ENCODE results near the gene MAPK10. TPM values are rescaled to one million over a fixed set of nuclear protein-coding genes. Genes with fewer than 3 reads are reported as not detected.

MAPK10 gene
- total and polyA plus RNA-seq, 10 of the 15 experiments (the other 5 are each of a cell fraction or from before 2014, with no cell fraction given): 1.1 to 4.2 (median 2.4) TPM

DNA sequence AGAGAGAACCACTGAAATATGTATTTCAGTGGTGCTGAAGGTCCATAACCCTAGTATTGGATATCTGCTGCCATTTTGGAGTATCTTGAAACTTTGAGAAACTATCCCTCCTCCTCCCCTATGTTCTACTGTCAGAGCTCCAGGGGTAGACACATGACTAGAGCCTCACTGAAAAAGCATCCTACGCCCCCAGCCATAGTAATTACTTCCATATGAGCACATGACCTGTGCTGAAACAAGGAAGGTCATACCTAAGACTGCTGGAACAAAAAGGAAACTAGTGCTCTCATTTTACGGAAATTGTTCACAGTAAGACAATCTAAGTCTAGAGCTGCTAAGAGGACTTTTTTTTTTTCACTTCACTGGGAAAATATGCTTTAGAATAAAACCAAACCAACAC, 42.0 kb upstream of the MAPK10 start (continued):
- TF ChIP-seq, protein P1, sequence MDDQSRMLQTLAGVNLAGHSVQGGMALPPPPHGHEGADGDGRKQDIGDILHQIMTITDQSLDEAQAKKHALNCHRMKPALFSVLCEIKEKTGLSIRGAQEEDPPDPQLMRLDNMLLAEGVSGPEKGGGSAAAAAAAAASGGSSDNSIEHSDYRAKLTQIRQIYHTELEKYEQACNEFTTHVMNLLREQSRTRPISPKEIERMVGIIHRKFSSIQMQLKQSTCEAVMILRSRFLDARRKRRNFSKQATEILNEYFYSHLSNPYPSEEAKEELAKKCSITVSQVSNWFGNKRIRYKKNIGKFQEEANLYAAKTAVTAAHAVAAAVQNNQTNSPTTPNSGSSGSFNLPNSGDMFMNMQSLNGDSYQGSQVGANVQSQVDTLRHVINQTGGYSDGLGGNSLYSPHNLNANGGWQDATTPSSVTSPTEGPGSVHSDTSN (IDR thresholded peaks at IDR 0.05; ENCODE audit: insufficient replicate concordance, low read depth, low read length): no peak
- TF ChIP-seq YY1 (IDR thresholded peaks at IDR 0.05; ENCODE audit: low read depth, low read length) (no peak), WRNIP1 (IDR thresholded peaks at IDR 0.05; ENCODE audit: borderline replicate concordance, low read depth, low read length) (no peak), HDAC6 (IDR thresholded peaks at IDR 0.05; ENCODE audit: unreplicated experiment) (no peak), TCF3 (IDR thresholded peaks at IDR 0.05; ENCODE audit: borderline replicate concordance, insufficient read depth, low read depth, low read length) (no peak), FOXM1 (IDR thresholded peaks at IDR 0.05; ENCODE audit: low read depth, low read length) (no peak), SUPT20H (IDR thresholded peaks at IDR 0.05; ENCODE audit: borderline replicate concordance, control insufficient read depth, low read depth, low read length) (no peak)
- TF ChIP-seq, protein P2, sequence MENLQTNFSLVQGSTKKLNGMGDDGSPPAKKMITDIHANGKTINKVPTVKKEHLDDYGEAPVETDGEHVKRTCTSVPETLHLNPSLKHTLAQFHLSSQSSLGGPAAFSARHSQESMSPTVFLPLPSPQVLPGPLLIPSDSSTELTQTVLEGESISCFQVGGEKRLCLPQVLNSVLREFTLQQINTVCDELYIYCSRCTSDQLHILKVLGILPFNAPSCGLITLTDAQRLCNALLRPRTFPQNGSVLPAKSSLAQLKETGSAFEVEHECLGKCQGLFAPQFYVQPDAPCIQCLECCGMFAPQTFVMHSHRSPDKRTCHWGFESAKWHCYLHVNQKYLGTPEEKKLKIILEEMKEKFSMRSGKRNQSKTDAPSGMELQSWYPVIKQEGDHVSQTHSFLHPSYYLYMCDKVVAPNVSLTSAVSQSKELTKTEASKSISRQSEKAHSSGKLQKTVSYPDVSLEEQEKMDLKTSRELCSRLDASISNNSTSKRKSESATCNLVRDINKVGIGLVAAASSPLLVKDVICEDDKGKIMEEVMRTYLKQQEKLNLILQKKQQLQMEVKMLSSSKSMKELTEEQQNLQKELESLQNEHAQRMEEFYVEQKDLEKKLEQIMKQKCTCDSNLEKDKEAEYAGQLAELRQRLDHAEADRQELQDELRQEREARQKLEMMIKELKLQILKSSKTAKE (IDR thresholded peaks at IDR 0.05; ENCODE audit: low read depth, poor library complexity, severe bottlenecking): no peak
- TF ChIP-seq, protein P3, sequence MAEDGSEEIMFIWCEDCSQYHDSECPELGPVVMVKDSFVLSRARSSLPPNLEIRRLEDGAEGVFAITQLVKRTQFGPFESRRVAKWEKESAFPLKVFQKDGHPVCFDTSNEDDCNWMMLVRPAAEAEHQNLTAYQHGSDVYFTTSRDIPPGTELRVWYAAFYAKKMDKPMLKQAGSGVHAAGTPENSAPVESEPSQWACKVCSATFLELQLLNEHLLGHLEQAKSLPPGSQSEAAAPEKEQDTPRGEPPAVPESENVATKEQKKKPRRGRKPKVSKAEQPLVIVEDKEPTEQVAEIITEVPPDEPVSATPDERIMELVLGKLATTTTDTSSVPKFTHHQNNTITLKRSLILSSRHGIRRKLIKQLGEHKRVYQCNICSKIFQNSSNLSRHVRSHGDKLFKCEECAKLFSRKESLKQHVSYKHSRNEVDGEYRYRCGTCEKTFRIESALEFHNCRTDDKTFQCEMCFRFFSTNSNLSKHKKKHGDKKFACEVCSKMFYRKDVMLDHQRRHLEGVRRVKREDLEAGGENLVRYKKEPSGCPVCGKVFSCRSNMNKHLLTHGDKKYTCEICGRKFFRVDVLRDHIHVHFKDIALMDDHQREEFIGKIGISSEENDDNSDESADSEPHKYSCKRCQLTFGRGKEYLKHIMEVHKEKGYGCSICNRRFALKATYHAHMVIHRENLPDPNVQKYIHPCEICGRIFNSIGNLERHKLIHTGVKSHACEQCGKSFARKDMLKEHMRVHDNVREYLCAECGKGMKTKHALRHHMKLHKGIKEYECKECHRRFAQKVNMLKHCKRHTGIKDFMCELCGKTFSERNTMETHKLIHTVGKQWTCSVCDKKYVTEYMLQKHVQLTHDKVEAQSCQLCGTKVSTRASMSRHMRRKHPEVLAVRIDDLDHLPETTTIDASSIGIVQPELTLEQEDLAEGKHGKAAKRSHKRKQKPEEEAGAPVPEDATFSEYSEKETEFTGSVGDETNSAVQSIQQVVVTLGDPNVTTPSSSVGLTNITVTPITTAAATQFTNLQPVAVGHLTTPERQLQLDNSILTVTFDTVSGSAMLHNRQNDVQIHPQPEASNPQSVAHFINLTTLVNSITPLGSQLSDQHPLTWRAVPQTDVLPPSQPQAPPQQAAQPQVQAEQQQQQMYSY (CRISPR knock-in tag; IDR thresholded peaks at IDR 0.05): no peak
- TF ChIP-seq, protein P4, sequence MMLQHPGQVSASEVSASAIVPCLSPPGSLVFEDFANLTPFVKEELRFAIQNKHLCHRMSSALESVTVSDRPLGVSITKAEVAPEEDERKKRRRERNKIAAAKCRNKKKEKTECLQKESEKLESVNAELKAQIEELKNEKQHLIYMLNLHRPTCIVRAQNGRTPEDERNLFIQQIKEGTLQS (IDR thresholded peaks at IDR 0.05; ENCODE audit: borderline replicate concordance, extremely low read depth, low read depth, low read length): no peak
- TF ChIP-seq, protein P5, sequence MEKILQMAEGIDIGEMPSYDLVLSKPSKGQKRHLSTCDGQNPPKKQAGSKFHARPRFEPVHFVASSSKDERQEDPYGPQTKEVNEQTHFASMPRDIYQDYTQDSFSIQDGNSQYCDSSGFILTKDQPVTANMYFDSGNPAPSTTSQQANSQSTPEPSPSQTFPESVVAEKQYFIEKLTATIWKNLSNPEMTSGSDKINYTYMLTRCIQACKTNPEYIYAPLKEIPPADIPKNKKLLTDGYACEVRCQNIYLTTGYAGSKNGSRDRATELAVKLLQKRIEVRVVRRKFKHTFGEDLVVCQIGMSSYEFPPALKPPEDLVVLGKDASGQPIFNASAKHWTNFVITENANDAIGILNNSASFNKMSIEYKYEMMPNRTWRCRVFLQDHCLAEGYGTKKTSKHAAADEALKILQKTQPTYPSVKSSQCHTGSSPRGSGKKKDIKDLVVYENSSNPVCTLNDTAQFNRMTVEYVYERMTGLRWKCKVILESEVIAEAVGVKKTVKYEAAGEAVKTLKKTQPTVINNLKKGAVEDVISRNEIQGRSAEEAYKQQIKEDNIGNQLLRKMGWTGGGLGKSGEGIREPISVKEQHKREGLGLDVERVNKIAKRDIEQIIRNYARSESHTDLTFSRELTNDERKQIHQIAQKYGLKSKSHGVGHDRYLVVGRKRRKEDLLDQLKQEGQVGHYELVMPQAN (conservative IDR thresholded peaks at IDR 0.05): no peak

All from GM12878 (cell line).